Measurements from ENCODE around the gene LRP1B. TPM values are rescaled to one million over a fixed set of nuclear protein-coding genes. Genes with fewer than 3 reads are reported as not detected.

Gene LRP1B
- total RNA-seq, 1 experiment from 2014 or later: 0.52 TPM

- TF ChIP-seq AR (CRISPR knock-in tag; IDR thresholded peaks at IDR 0.05) (no peak), ZNF219 (CRISPR knock-in tag; IDR thresholded peaks at IDR 0.05; ENCODE audit: borderline replicate concordance) (no peak), CTCF (IDR thresholded peaks at IDR 0.05) (no peak), FOXP1 (CRISPR knock-in tag; IDR thresholded peaks at IDR 0.05; ENCODE audit: borderline replicate concordance) (no peak), HMGA2 (CRISPR knock-in tag; IDR thresholded peaks at IDR 0.05) (no peak), AFF4 (CRISPR knock-in tag; IDR thresholded peaks at IDR 0.05; ENCODE audit: borderline replicate concordance) (no peak), ZNF138 (CRISPR knock-in tag; conservative IDR thresholded peaks at IDR 0.05) (no peak), JAZF1 (CRISPR knock-in tag; IDR thresholded peaks at IDR 0.05) (no peak), FOXJ3 (CRISPR knock-in tag; IDR thresholded peaks at IDR 0.05; ENCODE audit: borderline replicate concordance) (no peak), KAT7 (CRISPR knock-in tag; IDR thresholded peaks at IDR 0.05; ENCODE audit: borderline replicate concordance) (no peak)
Observed at GRCh38 chr2:141037361-141037760, 1093.5 kb downstream of the LRP1B start (continued).

- no peak for TF ChIP-seq JUN (CRISPR knock-in tag; IDR thresholded peaks at IDR 0.05)
- no peak for TF ChIP-seq ZNF423 (CRISPR knock-in tag; IDR thresholded peaks at IDR 0.05)
- no peak for TF ChIP-seq NR1H2 (CRISPR knock-in tag; IDR thresholded peaks at IDR 0.05)
- no peak for TF ChIP-seq AR (CRISPR knock-in tag; IDR thresholded peaks at IDR 0.05)
- Mint-ChIP-seq H3K27ac (peak overlapping the region; percentile 26; the same call in 1 of the 2 replicates), H3K9me3 (no peaks in the 10 kb centered on the region)
Observed at GRCh38 chr2:141035846-141036420, 1094.9 kb downstream of the LRP1B start.

More at GRCh38 chr2:141035846-141036420, 1094.9 kb downstream of the LRP1B start:
- DNase-seq (ENCODE audit: low spot score): no peak
- Mint-ChIP-seq H3K27me3 (ENCODE audit: low read depth) (no peaks in the 10 kb centered on the region), H3K4me1 (peaks cover 13% of the 10 kb centered on the region), H3K4me3 (no peak overlapping the region), H3K36me3 (no peaks in the 10 kb centered on the region)
- ChIA-PET POLR2A (no interaction called here), CTCF (no interaction called here)
- no peak for ATAC-seq

Measured in WTC11 (cell line).